ENCODE measurements around the gene LRP1B.

The LRP1B gene

DNA sequence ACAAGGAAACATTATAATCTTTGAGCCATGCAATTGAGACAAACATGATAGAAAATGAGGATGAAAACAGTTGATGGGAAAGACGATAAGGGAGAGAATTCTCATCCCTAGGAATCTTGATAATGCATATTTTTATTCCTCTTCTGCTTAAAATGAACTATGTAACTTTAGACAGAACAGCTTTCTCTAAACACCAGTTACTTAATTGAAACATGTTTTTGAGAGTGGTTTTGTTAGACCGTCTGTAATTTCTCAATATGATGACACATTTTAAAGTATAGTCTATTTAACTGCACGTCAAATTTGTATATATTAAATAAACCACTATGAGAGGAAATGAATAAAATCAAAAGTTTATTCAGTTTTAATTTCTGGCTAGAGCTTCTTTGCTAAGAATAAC is 1896.7 kb downstream of the LRP1B start:
- no peak for TF ChIP-seq RAD21 (IDR thresholded peaks at IDR 0.05; ENCODE audit: low read depth)
- TF ChIP-seq TCF12 (IDR thresholded peaks at IDR 0.05; ENCODE audit: low read depth), result no peak
- TF ChIP-seq YY1 (IDR thresholded peaks at IDR 0.05; ENCODE audit: low read depth), result no peak
- TF ChIP-seq, protein P1, sequence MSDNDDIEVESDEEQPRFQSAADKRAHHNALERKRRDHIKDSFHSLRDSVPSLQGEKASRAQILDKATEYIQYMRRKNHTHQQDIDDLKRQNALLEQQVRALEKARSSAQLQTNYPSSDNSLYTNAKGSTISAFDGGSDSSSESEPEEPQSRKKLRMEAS (IDR thresholded peaks at IDR 0.05), result no peak

DNA sequence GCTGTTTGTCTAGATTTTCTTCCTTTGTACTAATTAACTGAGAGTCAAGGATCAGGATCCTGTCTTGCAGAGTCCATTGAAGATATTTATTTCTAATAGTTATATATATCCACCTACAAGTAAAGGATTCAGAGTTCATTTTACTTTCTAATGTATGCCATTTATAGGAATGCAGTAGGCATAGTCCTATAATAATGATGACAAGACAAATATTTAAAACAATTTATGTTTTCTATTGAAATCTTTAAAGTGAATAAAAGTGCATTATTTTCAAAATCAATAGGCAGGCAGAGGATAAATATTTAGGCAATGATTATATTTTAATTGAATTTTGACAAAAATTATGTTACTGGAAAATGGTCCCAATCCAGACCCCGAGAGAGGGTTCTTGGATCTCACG is 1919.9 kb downstream of the LRP1B start:
- TF ChIP-seq TCF12 (IDR thresholded peaks at IDR 0.05; ENCODE audit: low read depth), result no peak
- TF ChIP-seq, protein P2, sequence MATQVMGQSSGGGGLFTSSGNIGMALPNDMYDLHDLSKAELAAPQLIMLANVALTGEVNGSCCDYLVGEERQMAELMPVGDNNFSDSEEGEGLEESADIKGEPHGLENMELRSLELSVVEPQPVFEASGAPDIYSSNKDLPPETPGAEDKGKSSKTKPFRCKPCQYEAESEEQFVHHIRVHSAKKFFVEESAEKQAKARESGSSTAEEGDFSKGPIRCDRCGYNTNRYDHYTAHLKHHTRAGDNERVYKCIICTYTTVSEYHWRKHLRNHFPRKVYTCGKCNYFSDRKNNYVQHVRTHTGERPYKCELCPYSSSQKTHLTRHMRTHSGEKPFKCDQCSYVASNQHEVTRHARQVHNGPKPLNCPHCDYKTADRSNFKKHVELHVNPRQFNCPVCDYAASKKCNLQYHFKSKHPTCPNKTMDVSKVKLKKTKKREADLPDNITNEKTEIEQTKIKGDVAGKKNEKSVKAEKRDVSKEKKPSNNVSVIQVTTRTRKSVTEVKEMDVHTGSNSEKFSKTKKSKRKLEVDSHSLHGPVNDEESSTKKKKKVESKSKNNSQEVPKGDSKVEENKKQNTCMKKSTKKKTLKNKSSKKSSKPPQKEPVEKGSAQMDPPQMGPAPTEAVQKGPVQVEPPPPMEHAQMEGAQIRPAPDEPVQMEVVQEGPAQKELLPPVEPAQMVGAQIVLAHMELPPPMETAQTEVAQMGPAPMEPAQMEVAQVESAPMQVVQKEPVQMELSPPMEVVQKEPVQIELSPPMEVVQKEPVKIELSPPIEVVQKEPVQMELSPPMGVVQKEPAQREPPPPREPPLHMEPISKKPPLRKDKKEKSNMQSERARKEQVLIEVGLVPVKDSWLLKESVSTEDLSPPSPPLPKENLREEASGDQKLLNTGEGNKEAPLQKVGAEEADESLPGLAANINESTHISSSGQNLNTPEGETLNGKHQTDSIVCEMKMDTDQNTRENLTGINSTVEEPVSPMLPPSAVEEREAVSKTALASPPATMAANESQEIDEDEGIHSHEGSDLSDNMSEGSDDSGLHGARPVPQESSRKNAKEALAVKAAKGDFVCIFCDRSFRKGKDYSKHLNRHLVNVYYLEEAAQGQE (IDR thresholded peaks at IDR 0.05; ENCODE audit: low read depth), result no peak
- TF ChIP-seq TEAD4 (IDR thresholded peaks at IDR 0.05), result no peak
- TF ChIP-seq NFIC (IDR thresholded peaks at IDR 0.05), result no peak
- TF ChIP-seq CEBPB (IDR thresholded peaks at IDR 0.05), result no peak
- no peak for TF ChIP-seq YY1 (IDR thresholded peaks at IDR 0.05; ENCODE audit: low read depth)
- TF ChIP-seq, protein P3, sequence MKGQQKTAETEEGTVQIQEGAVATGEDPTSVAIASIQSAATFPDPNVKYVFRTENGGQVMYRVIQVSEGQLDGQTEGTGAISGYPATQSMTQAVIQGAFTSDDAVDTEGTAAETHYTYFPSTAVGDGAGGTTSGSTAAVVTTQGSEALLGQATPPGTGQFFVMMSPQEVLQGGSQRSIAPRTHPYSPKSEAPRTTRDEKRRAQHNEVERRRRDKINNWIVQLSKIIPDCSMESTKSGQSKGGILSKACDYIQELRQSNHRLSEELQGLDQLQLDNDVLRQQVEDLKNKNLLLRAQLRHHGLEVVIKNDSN (IDR thresholded peaks at IDR 0.05), result no peak
- TF ChIP-seq CREB1 (IDR thresholded peaks at IDR 0.05; ENCODE audit: low read depth), result no peak
- no peak for TF ChIP-seq RAD21 (IDR thresholded peaks at IDR 0.05; ENCODE audit: low read depth)
- TF ChIP-seq EGR1 (IDR thresholded peaks at IDR 0.05), result no peak
- no peak for TF ChIP-seq TAF1 (IDR thresholded peaks at IDR 0.05; ENCODE audit: low read depth)
- TF ChIP-seq ZBTB7A (IDR thresholded peaks at IDR 0.05; ENCODE audit: low read depth), result no peak
- TF ChIP-seq, protein P1 (IDR thresholded peaks at IDR 0.05), result no peak
- no peak for TF ChIP-seq EP300 (IDR thresholded peaks at IDR 0.05; ENCODE audit: borderline replicate concordance)
- no peak for TF ChIP-seq FOXM1 (IDR thresholded peaks at IDR 0.05; ENCODE audit: borderline replicate concordance, low read depth)

DNA sequence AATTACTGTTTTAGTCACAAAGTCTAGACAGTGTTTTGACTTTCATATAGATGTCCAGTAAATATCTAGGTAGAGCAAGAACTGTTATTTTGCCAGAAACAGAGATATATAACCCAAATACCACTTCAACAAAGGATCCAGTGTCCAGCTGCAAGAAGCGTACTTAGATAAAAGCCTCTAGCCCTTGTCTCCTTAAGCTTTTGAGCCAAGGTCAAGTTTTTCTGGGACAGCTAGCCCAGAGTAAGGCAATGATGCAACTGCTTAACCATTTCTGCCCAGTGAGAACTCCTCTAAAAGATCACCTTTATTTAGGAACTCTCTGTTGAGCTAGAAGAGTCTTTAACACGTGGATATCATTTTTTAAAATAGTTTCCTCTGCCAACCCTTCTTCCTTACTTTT is 1925.7 kb downstream of the LRP1B start:
- TF ChIP-seq CEBPB (IDR thresholded peaks at IDR 0.05) (no peak), TEAD4 (IDR thresholded peaks at IDR 0.05) (no peak)

DNA sequence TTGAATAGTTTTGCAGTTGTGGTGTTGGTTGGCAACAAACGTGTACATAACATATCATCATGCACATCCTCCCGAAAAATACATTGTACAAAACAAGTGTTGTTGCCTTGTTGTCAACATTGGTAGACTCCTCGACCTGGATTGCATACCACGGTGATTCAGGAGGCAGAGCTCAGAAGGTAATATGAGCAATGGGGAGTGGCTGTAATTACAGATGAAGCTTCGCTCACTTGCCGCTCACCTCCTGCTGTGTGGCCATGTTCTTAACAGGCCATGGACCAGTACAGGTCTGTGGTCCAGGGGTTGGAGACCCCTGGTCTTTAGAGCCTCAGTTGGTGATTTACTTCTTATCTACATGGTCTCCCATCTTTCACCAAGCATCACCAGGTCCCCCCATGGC is 1927.5 kb downstream of the LRP1B start:
- no peak for TF ChIP-seq FOXM1 (IDR thresholded peaks at IDR 0.05; ENCODE audit: borderline replicate concordance, low read depth)
- TF ChIP-seq, protein P2 (IDR thresholded peaks at IDR 0.05; ENCODE audit: low read depth), result no peak
- TF ChIP-seq, protein P3 (IDR thresholded peaks at IDR 0.05), result no peak
- TF ChIP-seq CEBPB (IDR thresholded peaks at IDR 0.05), result no peak
- no peak for TF ChIP-seq NFIC (IDR thresholded peaks at IDR 0.05)
- TF ChIP-seq, protein P1 (IDR thresholded peaks at IDR 0.05), result no peak
- TF ChIP-seq ZBTB7A (IDR thresholded peaks at IDR 0.05; ENCODE audit: low read depth), result no peak
- no peak for TF ChIP-seq YY1 (IDR thresholded peaks at IDR 0.05; ENCODE audit: low read depth)
- TF ChIP-seq EP300 (IDR thresholded peaks at IDR 0.05; ENCODE audit: borderline replicate concordance), result no peak
- TF ChIP-seq TAF1 (IDR thresholded peaks at IDR 0.05; ENCODE audit: low read depth), result no peak
- TF ChIP-seq TEAD4 (IDR thresholded peaks at IDR 0.05), result no peak
- no peak for TF ChIP-seq CREB1 (IDR thresholded peaks at IDR 0.05; ENCODE audit: low read depth)
- no peak for TF ChIP-seq RAD21 (IDR thresholded peaks at IDR 0.05; ENCODE audit: low read depth)
- TF ChIP-seq EGR1 (IDR thresholded peaks at IDR 0.05), result no peak
- TF ChIP-seq TCF12 (IDR thresholded peaks at IDR 0.05; ENCODE audit: low read depth), result no peak

DNA sequence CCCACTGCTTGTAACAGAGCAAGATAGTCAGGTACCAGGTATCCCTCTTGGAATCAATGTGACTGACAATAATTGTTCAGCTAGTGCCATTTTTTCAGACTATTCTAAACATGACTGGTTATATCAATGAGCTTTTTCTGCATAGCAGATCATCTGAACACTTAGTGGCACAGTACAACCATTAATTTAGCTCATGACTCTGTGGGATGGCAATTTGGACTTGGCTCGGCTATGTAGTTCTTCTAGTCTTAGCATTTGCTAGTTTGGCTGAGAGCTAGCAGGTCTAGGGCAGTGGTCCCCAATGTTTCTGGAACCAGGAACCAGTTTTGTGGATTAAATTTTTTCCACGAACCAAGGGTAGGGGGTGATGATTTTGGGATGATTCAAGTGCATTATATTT is 1929.2 kb downstream of the LRP1B start:
- TF ChIP-seq RAD21 (IDR thresholded peaks at IDR 0.05; ENCODE audit: low read depth) (no peak), TAF1 (IDR thresholded peaks at IDR 0.05; ENCODE audit: low read depth) (no peak)
- TF ChIP-seq, protein P1 (IDR thresholded peaks at IDR 0.05), result no peak
- TF ChIP-seq, protein P2 (IDR thresholded peaks at IDR 0.05; ENCODE audit: low read depth), result no peak

Data from Ishikawa (cell line).